Stimulated activated CD4-positive, alpha-beta T cell treated with anti-CD3 and anti-CD28 coated beads, Interleukin-1b, Interleukin-23, amount 100 ng/mL, for 48 hours (primary cell): ENCODE results near the gene KBTBD2.
"Not testable (repeated sequence)": the region's sequence is repeated elsewhere in the genome, so short reads cannot be mapped to it uniquely, and the experiment has no call there.

ENCODE experiments used
- DNase-seq: peaks from one replicate; pipeline ENCODE4 v3.0.0-alpha.2; 2020

KBTBD2 gene

DNA sequence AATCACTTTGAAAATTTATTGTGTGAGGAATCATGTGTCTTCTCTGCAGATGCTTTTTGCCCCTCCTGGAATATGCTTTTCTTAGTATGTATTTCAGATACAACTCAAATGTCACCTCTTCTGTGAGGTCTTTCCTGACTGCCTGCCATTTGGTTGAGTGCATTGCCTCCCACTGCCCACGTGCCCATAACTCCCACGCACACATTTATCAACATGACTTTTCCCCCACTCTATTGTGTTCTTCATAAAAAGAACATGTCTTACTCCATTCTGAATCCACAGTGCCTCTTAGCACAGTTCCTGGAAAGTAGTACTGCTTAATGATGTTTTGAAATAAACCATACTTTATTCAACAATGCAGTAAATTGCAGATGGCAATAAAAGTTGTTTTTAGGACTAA, 42.9 kb downstream of the KBTBD2 start:
- DNase-seq = not testable (repeated sequence)

GRCh38 chr7:32846630-32847225, 44.8 kb downstream of the KBTBD2 start:
- DNase-seq = peak; percentile 87

GRCh38 chr7:32844748-32845147, 46.8 kb downstream of the KBTBD2 start:
- DNase-seq = not testable (repeated sequence)

GRCh38 chr7:32843763-32844162, 47.8 kb downstream of the KBTBD2 start:
- DNase-seq = not testable (repeated sequence)

DNA sequence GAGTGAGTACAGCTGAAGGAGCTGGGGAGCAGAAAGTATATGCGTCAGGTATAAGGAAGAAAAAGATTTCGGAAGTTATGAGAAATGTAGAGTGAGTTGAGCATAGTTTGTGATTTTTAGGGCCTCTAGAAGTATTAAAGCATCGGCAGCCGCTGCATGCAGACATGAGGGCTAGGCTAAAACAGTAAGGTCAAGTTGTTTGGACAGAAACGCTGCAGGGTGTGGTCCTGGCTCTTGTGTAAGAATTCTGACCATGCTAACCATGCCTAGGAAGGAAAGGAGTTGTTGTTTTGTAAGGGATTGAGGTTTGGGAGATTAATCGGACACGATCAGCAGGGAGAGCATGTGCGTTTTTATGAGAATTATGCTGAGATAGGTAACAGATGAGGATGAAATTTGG, 51.7 kb downstream of the KBTBD2 start:
- not testable (repeated sequence) for DNase-seq

- peak; percentile 32 for DNase-seq
Measured at GRCh38 chr7:32828996-32829752, 62.4 kb downstream of the KBTBD2 start.
